GM18951 (cell line): ENCODE results near the gene CDYL.
"Not testable (repeated sequence)": the region's sequence is repeated elsewhere in the genome, so short reads cannot be mapped to it uniquely, and the experiment has no call there.

Source experiments
- POLR2A ChIP-seq: IDR thresholded peaks from 4 replicates; pipeline ENCODE4 v1.6.1; 2011; ENCODE audit warnings: mild to moderate bottlenecking; ENCODE audit not compliant: insufficient read length, insufficient read depth; ENCODE audit errors: extremely low read depth
- in situ Hi-C: fragments of 300-500 bp; cut with MboI; formaldehyde crosslinking; loops from one replicate; pipeline ENCODE4 v1.12.0; 2022; ENCODE audit warnings: low sequenced_read_pairs, mixed read lengths, inconsistent platforms; ENCODE audit not compliant: unreplicated experiment

Gene CDYL

GRCh38 chr6:4818272-4818938 is 42.2 kb downstream of the CDYL start:
- in situ Hi-C loops: no loop called here
- no peak for TF ChIP-seq POLR2A

- no peak for TF ChIP-seq POLR2A
- in situ Hi-C loops: no loop called here
These were observed 43.6 kb downstream of the CDYL start for GRCh38 chr6:4819706-4820283.

GRCh38 chr6:4820704-4821276 is 44.6 kb downstream of the CDYL start:
- in situ Hi-C loops: no loop called here
- TF ChIP-seq POLR2A: no peak

- TF ChIP-seq POLR2A: no peak
- in situ Hi-C loops: no loop called here
These were observed 46.3 kb downstream of the CDYL start for GRCh38 chr6:4822476-4822875.

- in situ Hi-C loops: no loop called here
- no peak for TF ChIP-seq POLR2A
These were observed 52.0 kb downstream of the CDYL start for GRCh38 chr6:4828187-4828698.

GRCh38 chr6:4829089-4829488 is 52.9 kb downstream of the CDYL start:
- in situ Hi-C loops: no loop called here
- no peak for TF ChIP-seq POLR2A

- in situ Hi-C loops: not testable (repeated sequence)
These were observed 59.3 kb downstream of the CDYL start for GRCh38 chr6:4835540-4835939.

- TF ChIP-seq POLR2A: no peak
- in situ Hi-C loops: no loop called here
These were observed 64.0 kb downstream of the CDYL start for GRCh38 chr6:4840169-4840568.

GRCh38 chr6:4844108-4844507 is 67.9 kb downstream of the CDYL start:
- no peak for TF ChIP-seq POLR2A
- in situ Hi-C loops: no loop called here

GRCh38 chr6:4846387-4846786 is 70.2 kb downstream of the CDYL start:
- in situ Hi-C loops: no loop called here
- TF ChIP-seq POLR2A: no peak

GRCh38 chr6:4848382-4849068 is 72.3 kb downstream of the CDYL start:
- no peak for TF ChIP-seq POLR2A

GRCh38 chr6:4849226-4850022 is 73.2 kb downstream of the CDYL start:
- TF ChIP-seq POLR2A: no peak
- in situ Hi-C loops: no loop called here

More at GRCh38 chr6:4848382-4849068, 72.3 kb downstream of the CDYL start:
- in situ Hi-C loops: no loop called here

- in situ Hi-C loops: no loop called here
- TF ChIP-seq POLR2A: no peak
These were observed 74.8 kb downstream of the CDYL start for GRCh38 chr6:4851035-4851434.

GRCh38 chr6:4852186-4852585 is 76.0 kb downstream of the CDYL start:
- in situ Hi-C loops: not testable (repeated sequence)
